ENCODE results near the gene RPH3AL. TPM values are rescaled to one million over a fixed set of nuclear protein-coding genes. Genes with fewer than 3 reads are reported as not detected.

The RPH3AL gene, protein sequence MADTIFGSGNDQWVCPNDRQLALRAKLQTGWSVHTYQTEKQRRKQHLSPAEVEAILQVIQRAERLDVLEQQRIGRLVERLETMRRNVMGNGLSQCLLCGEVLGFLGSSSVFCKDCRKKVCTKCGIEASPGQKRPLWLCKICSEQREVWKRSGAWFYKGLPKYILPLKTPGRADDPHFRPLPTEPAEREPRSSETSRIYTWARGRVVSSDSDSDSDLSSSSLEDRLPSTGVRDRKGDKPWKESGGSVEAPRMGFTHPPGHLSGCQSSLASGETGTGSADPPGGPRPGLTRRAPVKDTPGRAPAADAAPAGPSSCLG
- total RNA-seq = 1.00 and 1.3 TPM in 2 replicates

DNA sequence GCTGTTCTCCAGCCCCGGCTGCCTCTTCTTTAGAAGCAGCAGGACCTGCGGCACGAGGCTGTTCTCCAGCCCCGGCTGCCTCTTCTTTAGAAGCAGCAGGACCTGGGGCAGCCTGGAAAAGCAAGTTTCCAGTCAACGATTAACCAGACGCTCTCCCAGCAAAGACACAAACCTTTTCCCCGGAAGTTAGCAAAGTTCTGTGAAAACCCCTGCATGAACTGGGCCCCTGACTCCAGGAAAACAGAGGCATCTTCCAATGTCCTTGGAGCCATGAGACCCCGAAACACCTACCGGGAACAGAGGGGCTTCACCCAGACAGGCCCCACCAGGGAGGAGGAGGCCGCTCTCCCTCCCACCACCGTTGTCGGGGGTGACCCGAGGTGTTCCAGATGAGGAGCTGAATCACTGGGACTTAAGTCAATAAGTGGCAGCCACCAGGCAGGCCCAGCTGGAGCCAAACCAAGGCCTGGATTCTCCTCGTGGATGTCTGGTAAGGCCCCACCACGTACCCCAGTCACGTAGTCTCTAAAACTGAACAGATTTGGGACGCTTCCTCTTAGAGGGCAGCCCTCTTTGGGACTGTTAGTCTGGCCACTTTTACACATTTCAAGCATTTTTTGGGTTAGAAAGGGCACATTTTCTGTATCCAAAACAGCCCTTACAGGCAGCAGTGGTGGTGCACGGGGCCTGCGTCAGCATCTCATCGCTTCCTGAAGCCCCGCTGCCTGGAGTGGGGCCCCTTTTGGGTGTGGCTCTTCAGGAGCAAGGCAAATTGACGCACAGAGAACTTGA is at the start of gene RPH3AL:
Gene RPH3AL, minus strand, starts transcription at position 387 of the 792 bp plus-strand sequence. CDS start 25,264 bp downstream, outside the sequence.

DNA sequence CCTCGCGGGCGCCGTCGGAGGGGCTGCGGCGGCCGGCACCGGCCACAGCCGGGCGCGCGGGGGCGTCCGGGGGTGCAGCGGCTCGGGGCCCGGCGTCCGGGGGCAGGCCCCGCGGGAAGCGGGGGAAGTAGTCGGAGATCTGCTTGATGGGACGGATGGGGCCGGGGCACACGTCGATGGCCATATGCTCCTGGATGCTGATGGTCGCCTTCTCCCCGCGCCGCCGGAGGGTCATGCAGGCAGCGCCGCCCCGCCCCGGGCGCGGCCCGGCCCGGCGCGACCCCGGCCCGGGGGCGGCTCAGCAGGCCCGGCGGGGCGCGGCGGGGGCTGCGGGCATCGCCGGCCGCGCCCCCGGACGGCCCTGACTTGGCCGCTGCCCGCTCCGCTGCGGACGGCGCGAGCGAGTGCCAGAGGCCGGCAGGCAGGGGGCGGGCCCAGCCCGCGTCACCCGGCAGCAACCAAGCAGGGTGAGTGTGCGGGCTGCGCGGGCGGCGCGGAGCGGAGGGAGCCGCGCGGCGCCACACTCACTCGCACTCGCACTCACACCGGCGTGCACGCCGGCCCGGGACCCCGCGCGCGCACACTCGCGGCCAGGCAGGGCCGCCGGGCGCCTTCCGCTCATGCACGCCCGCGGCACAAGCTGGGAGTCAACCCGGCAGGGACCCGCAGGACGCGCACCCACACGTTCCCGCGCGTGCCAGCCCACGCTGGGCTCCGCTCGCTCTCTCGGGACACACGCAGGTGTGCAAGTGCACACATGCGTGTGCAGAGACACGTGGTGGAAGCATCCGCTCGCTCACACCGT is 171.2 kb downstream of the RPH3AL start, which contains the start of gene DOC2B:
Gene DOC2B, minus strand, starts transcription at position 406 of the 805 bp plus-strand sequence. Its CDS starts 171 bp downstream, at position 235.

Other genes starting within 250 kb of the RPH3AL start
- not detected in 2 replicates for gene SCGB1C2, start 215.2 kb downstream of the RPH3AL start, total RNA-seq
- not detected in 2 replicates for gene DOC2B, start 171.2 kb downstream of the RPH3AL start, total RNA-seq
- gene RFLNB, start 93.1 kb upstream of the RPH3AL start, total RNA-seq = 16.2 and 18.2 TPM in 2 replicates